HFFc6 (cell line): ENCODE data around the gene SH3GL2. TPM values are rescaled to one million over a fixed set of nuclear protein-coding genes. Genes with fewer than 3 reads are reported as not detected.

Experiments used
- DNase-seq: peaks from one replicate; pipeline ENCODE4 v3.0.0-alpha.2; 2018
- H3K27ac Mint-ChIP-seq: 2 replicates; pipeline ENCODE4 v1.8.0; 2020; ENCODE audit warnings: mild to moderate bottlenecking, mixed read lengths
- H3K27me3 Mint-ChIP-seq: 2 replicates; pipeline ENCODE4 v1.8.0; 2021; ENCODE audit warnings: mild to moderate bottlenecking, moderate library complexity, mixed read lengths; ENCODE audit not compliant: insufficient read depth
- H3K36me3 Mint-ChIP-seq: 2 replicates; pipeline ENCODE4 v1.8.0; 2021; ENCODE audit warnings: low read depth, mixed read lengths
- H3K4me1 Mint-ChIP-seq: 2 replicates; pipeline ENCODE4 v1.8.0; 2020; ENCODE audit warnings: low read depth, mixed read lengths
- H3K4me3 Mint-ChIP-seq: 2 replicates; pipeline ENCODE4 v1.8.0; 2020; ENCODE audit warnings: mild to moderate bottlenecking, moderate library complexity, mixed read lengths
- H3K9me3 Mint-ChIP-seq: 2 replicates; pipeline ENCODE4 v1.8.0; 2020; ENCODE audit warnings: mild to moderate bottlenecking, mixed read lengths
- total RNA-seq, 6 experiments: library from RNA; stranded (reverse); fragmentation: NEBNext Ultra II Directional; extraction: Animal tissue kit (Norgen Biotek cat#: 25700); gene quantifications; 2 replicates in 1 of 6; 3 replicates in 5 of 6; pipeline ENCODE4 v1.2.3, GENCODE V29; 2021
- TF ChIP-seq, protein P1 (sequence below): fragments of 200-600 bp; sonication (generic); IDR thresholded peaks from 2 replicates; pipeline ENCODE4 v1.5.0; 2021; ENCODE audit warnings: antibody characterized with exemption, mild to moderate bottlenecking

The SH3GL2 gene
- total RNA-seq, 6 experiments from 2014 or later: not detected

GRCh38 chr9:17795744-17796143 lies 216.9 kb downstream of the SH3GL2 start:
- Mint-ChIP-seq H3K27ac (no peak overlapping the region), H3K4me1 (peaks cover 6% of the 10 kb centered on the region; the same call in 1 of the 2 replicates), H3K9me3 (no peaks in the 10 kb centered on the region), H3K36me3 (no peaks in the 10 kb centered on the region), H3K4me3 (no peak overlapping the region), H3K27me3 (peaks cover 16% of the 10 kb centered on the region)
- TF ChIP-seq, protein P1, sequence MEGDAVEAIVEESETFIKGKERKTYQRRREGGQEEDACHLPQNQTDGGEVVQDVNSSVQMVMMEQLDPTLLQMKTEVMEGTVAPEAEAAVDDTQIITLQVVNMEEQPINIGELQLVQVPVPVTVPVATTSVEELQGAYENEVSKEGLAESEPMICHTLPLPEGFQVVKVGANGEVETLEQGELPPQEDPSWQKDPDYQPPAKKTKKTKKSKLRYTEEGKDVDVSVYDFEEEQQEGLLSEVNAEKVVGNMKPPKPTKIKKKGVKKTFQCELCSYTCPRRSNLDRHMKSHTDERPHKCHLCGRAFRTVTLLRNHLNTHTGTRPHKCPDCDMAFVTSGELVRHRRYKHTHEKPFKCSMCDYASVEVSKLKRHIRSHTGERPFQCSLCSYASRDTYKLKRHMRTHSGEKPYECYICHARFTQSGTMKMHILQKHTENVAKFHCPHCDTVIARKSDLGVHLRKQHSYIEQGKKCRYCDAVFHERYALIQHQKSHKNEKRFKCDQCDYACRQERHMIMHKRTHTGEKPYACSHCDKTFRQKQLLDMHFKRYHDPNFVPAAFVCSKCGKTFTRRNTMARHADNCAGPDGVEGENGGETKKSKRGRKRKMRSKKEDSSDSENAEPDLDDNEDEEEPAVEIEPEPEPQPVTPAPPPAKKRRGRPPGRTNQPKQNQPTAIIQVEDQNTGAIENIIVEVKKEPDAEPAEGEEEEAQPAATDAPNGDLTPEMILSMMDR: no peak
- DNase-seq: no peak

DNA sequence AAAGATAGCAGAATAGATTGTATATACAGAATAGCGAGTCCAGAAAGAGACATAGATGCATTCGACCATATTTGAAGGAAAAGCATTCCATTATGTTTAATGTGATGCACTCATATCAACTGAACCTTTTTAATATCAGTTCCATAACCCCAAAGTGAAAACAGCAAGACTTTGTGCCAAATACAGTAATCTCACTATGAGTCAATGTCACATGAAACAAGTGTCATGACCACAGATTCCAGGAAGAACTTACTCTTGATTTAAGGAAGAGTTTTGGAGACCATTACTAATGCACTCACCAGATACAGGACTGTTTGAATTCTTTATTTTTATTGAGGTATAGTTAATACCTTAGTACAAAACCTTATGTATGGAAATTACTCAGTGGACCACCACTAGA lies 220.5 kb downstream of the SH3GL2 start:
- DNase-seq: no peak
- no peak overlapping the region for H3K27ac Mint-ChIP-seq
- peaks cover 6% of the 10 kb centered on the region; the same call in 1 of the 2 replicates for H3K4me1 Mint-ChIP-seq
- TF ChIP-seq, protein P1: no peak
- H3K9me3 Mint-ChIP-seq: no peaks in the 10 kb centered on the region
- no peaks in the 10 kb centered on the region for H3K36me3 Mint-ChIP-seq
- H3K4me3 Mint-ChIP-seq: no peak overlapping the region
- peaks cover 11% of the 10 kb centered on the region; the same call in 1 of the 2 replicates for H3K27me3 Mint-ChIP-seq

GRCh38 chr9:17800418-17800817 lies 221.6 kb downstream of the SH3GL2 start:
- Mint-ChIP-seq H3K4me1 (peaks cover 6% of the 10 kb centered on the region; the same call in 1 of the 2 replicates), H3K4me3 (no peak overlapping the region), H3K36me3 (no peaks in the 10 kb centered on the region), H3K27me3 (peaks cover 9% of the 10 kb centered on the region; the same call in 1 of the 2 replicates), H3K9me3 (no peaks in the 10 kb centered on the region), H3K27ac (no peak overlapping the region)
- TF ChIP-seq, protein P1: no peak
- DNase-seq: no peak

- H3K36me3 Mint-ChIP-seq: no peaks in the 10 kb centered on the region
- TF ChIP-seq, protein P1: peak; percentile 81
- DNase-seq: peak; percentile 16
- peaks cover 6% of the 10 kb centered on the region; the same call in 1 of the 2 replicates for H3K4me1 Mint-ChIP-seq
- no peak overlapping the region for H3K27ac Mint-ChIP-seq
- H3K4me3 Mint-ChIP-seq: no peak overlapping the region
- H3K27me3 Mint-ChIP-seq: peaks cover 8% of the 10 kb centered on the region; the same call in 1 of the 2 replicates
- no peaks in the 10 kb centered on the region for H3K9me3 Mint-ChIP-seq
Observed at GRCh38 chr9:17802249-17802857, 223.5 kb downstream of the SH3GL2 start.

DNA sequence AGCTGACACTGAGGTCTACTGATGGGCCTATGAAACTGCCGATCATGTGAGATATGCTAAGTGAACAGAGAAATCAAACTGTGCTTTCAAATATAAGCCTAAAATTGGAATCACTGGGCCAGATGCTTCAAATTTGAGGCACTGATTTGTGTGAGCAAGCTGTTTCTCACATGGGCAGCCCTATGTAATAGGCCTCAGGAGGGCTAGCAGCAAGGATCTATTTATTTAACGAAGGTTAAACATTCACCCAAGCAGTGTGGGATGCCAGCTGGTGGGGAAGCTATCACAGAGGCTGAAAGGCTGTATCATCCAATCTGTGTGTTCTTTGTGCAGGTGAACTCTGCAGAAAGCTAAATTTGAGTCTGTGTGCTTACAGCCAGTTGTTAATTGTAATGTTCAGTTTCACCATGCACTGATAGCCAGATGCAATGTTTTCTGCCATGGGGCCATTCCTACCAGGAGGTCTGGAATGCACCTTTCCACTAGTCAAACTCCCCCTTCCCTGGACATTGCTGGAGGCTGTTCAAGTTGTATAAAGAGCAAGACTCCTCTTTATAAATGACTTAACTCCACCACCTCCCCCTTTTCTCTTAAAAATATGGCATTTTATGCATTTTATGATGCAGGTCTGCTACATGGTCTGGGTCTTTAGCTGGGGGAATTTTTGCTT lies 228.9 kb downstream of the SH3GL2 start:
- TF ChIP-seq, protein P1: no peak
- no peaks in the 10 kb centered on the region for H3K9me3 Mint-ChIP-seq
- no peaks in the 10 kb centered on the region for H3K36me3 Mint-ChIP-seq
- H3K27ac Mint-ChIP-seq: no peak overlapping the region
- H3K27me3 Mint-ChIP-seq: peaks cover 1% of the 10 kb centered on the region; the same call in 1 of the 2 replicates
- no peak for DNase-seq
- H3K4me3 Mint-ChIP-seq: no peak overlapping the region
- H3K4me1 Mint-ChIP-seq: no peaks in the 10 kb centered on the region
